GM23248 (cell line): ENCODE measurements around the gene PAPOLG.
"Not testable (repeated sequence)": the region's sequence is repeated elsewhere in the genome, so short reads cannot be mapped to it uniquely, and the experiment has no call there.

Experiments
- EZH2 ChIP-seq: fragments of 200-600 bp; sonication (generic); IDR thresholded peaks from 2 replicates; pipeline ENCODE4 v1.6.1; 2018; ENCODE audit warnings: antibody characterized with exemption, mild to moderate bottlenecking; ENCODE audit not compliant: insufficient read depth, poor library complexity, severe bottlenecking
- EZH2phosphoT487 ChIP-seq: fragments of 200-600 bp; sonication (generic); IDR thresholded peaks from 2 replicates; pipeline ENCODE4 v1.6.1; 2018; ENCODE audit warnings: antibody characterized with exemption, moderate library complexity, mild to moderate bottlenecking, low read depth; ENCODE audit not compliant: insufficient read depth

DNA sequence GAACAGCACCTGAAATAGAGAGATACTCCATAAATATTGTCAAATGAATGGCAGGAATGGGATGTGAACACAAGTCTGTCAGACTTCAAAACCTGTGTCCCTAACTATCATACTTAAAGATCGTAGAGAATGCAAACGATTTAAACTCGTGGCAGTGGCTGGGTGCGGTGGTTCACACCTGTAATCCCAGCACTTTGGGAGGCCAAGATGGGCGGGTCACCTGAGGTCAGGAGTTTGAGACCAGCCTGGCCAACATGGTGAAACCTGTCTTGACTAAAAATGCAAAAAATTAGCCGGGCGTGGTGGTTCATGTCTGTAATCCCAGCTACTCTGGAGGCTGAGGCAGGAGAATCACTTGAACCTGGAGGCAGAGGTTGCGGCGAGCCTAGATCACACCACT lies 61.1 kb downstream of the PAPOLG start:
- not testable (repeated sequence) for TF ChIP-seq EZH2, EZH2phosphoT487
